Upper lobe of left lung (tissue), 4 donors: ENCODE data around the gene NYAP2.

ENCODE experiments used
- EP300 ChIP-seq, 4 donors: sonication (generic); formaldehyde crosslinking; IDR thresholded peaks; one replicate each; pipeline ENCODE4 v1.5.1; 2017; ENCODE audit warnings: antibody characterized with exemption in 4 of 4, control low read depth in 2 of 4
- POLR2AphosphoS5 ChIP-seq, 2 donors: sonication (generic); formaldehyde crosslinking; IDR thresholded peaks; one replicate each; pipeline ENCODE4 v1.5.1; 2017; ENCODE audit warnings: antibody characterized with exemption in 2 of 2
- TF ChIP-seq, protein P1 (sequence below), 6 experiments: fragments of 450-650 bp in 4 of 6; fragments of 200-600 bp in 2 of 6; sonication (generic) in 2 of 6; IDR thresholded peaks; one replicate each; pipeline ENCODE4 v1.5.1; 2016 to 2019; ENCODE audit warnings: antibody characterized with exemption in 6 of 6

DNA sequence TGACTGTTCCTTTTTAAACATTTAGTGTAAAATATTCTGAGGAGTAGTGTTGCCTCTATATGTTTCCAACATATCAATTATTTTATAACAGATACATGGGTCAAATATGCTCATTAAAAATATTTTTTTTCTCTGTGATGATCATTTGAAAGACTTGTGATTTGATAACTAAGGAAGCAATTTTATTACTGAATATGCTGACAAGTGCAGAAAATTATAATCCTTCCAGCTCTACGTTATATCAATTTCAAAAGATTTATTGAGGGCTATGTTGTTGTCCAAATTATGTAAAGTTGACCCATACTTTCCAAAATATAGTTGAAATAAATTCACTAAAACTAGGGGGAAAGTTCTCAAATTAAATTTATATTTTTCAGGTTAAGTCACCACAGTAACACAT is 290.6 kb downstream of the NYAP2 start:
- TF ChIP-seq, protein P1, sequence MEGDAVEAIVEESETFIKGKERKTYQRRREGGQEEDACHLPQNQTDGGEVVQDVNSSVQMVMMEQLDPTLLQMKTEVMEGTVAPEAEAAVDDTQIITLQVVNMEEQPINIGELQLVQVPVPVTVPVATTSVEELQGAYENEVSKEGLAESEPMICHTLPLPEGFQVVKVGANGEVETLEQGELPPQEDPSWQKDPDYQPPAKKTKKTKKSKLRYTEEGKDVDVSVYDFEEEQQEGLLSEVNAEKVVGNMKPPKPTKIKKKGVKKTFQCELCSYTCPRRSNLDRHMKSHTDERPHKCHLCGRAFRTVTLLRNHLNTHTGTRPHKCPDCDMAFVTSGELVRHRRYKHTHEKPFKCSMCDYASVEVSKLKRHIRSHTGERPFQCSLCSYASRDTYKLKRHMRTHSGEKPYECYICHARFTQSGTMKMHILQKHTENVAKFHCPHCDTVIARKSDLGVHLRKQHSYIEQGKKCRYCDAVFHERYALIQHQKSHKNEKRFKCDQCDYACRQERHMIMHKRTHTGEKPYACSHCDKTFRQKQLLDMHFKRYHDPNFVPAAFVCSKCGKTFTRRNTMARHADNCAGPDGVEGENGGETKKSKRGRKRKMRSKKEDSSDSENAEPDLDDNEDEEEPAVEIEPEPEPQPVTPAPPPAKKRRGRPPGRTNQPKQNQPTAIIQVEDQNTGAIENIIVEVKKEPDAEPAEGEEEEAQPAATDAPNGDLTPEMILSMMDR (IDR thresholded peaks at IDR 0.05), result no peak
- TF ChIP-seq EP300 (IDR thresholded peaks at IDR 0.05), result no peak
- no peak for TF ChIP-seq POLR2AphosphoS5 (IDR thresholded peaks at IDR 0.05)
